ENCODE results near the gene ZNF274.

DNA sequence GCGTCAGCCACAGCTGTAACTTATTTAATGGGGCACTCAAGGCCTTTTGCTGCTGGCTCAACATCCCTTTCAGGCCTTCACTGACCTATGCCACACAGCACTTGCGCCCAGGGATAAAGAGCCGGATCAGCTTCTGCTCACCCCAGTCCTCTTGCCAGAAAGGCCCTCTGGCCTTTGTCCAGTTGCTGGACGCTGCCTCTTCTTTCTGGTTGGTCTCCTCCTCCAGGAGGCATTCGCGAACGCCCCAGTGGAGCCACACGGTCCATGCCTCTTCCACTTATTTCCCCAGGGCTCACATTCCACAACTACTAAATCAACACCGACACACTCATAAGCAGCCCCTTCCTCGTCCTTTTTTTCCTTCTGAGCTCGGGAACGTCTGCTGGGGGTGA lies 28.6 kb upstream of the ZNF274 start:
- TF ChIP-seq, protein P1, sequence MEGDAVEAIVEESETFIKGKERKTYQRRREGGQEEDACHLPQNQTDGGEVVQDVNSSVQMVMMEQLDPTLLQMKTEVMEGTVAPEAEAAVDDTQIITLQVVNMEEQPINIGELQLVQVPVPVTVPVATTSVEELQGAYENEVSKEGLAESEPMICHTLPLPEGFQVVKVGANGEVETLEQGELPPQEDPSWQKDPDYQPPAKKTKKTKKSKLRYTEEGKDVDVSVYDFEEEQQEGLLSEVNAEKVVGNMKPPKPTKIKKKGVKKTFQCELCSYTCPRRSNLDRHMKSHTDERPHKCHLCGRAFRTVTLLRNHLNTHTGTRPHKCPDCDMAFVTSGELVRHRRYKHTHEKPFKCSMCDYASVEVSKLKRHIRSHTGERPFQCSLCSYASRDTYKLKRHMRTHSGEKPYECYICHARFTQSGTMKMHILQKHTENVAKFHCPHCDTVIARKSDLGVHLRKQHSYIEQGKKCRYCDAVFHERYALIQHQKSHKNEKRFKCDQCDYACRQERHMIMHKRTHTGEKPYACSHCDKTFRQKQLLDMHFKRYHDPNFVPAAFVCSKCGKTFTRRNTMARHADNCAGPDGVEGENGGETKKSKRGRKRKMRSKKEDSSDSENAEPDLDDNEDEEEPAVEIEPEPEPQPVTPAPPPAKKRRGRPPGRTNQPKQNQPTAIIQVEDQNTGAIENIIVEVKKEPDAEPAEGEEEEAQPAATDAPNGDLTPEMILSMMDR (IDR thresholded peaks at IDR 0.05; ENCODE audit: insufficient read depth, low read length, poor library complexity, severe bottlenecking), result no peak
- no peak for TF ChIP-seq EZH2phosphoT487 (conservative IDR thresholded peaks at IDR 0.05; ENCODE audit: low read length)

Data from SU-DHL-6 (cell line).